Lower leg skin (tissue), 4 donors: Measurements from ENCODE around the gene ELAVL2. TPM values are rescaled to one million over a fixed set of nuclear protein-coding genes. Genes with fewer than 3 reads are reported as not detected.

Experiments
- DNase-seq, 2 donors: peaks; one replicate each; pipeline ENCODE4 v3.0.0-alpha.2; 2019; ENCODE audit warnings: low spot score in 2 of 2
- H3K4me3 ChIP-seq: fragments of 200-600 bp; sonication (generic); 2 replicates; pipeline ENCODE4 v1.5.1; 2017; ENCODE audit warnings: mild to moderate bottlenecking, low read depth; ENCODE audit not compliant: poor library complexity, severe bottlenecking
- CTCF ChIP-seq, 3 donors: fragments of 450-650 bp; IDR thresholded peaks; one replicate each; pipeline ENCODE4 v1.5.1; 2016; ENCODE audit warnings: antibody characterized with exemption in 3 of 3, mild to moderate bottlenecking in 3 of 3, moderate library complexity in 2 of 3
- POLR2A ChIP-seq, 2 donors: fragments of 450-650 bp; IDR thresholded peaks; one replicate each; pipeline ENCODE4 v1.6.1; 2016 to 2017; ENCODE audit warnings: antibody characterized with exemption in 2 of 2, mild to moderate bottlenecking in 1 of 2, moderate library complexity in 1 of 2
- WGBS, 2 donors: methylation state at CpG; one replicate each; pipeline ENCODE4 v1.1.5; 2018; 5-methylcytosine and 5-hydroxymethylcytosine counted together
- intact Hi-C: fragments of 100-400 bp; cut with DNase I; formaldehyde crosslinking; loops from one replicate; pipeline ENCODE4 v1.15.0; 2023; ENCODE audit warnings: low total_unique reads
- total RNA-seq, 4 donors: library from RNA; depleted of rRNA; stranded (reverse); fragments of >200 nt; gene quantifications; one replicate each; pipeline ENCODE4 v1.1.0, GENCODE V29; 2016

Gene ELAVL2
- total RNA-seq, 4 donors from 2014 or later: 0.11 to 1.3 (median 0.42) TPM

GRCh38 chr9:23746317-23746716 is 79.7 kb downstream of the ELAVL2 start:
- 53 to 64% methylated on average over 2 of the region's 2 CpGs for WGBS, 2 donors
- intact Hi-C loops: no loop called here
- no peak for DNase-seq
- no peak for TF ChIP-seq CTCF (IDR thresholded peaks at IDR 0.05)
- no peak for TF ChIP-seq POLR2A (IDR thresholded peaks at IDR 0.05)
- H3K4me3 ChIP-seq: no peak overlapping the region

GRCh38 chr9:23743036-23743435 is 83.0 kb downstream of the ELAVL2 start:
- no peak overlapping the region for H3K4me3 ChIP-seq
- intact Hi-C loops: no loop called here
- TF ChIP-seq POLR2A (IDR thresholded peaks at IDR 0.05) (no peak), CTCF (IDR thresholded peaks at IDR 0.05) (no peak)
- 82 to 89% methylated on average over 3 of the region's 3 CpGs for WGBS, 2 donors
- DNase-seq: no peak

- no peak for DNase-seq
- intact Hi-C loops: no loop called here
- H3K4me3 ChIP-seq: no peak overlapping the region
- TF ChIP-seq CTCF (IDR thresholded peaks at IDR 0.05) (no peak), POLR2A (IDR thresholded peaks at IDR 0.05) (no peak)
- WGBS, 2 donors: 20 to 29% methylated on average over 1 of the region's 1 CpG
Observed at GRCh38 chr9:23741351-23741750, 84.7 kb downstream of the ELAVL2 start.

GRCh38 chr9:23740531-23740930 is 85.5 kb downstream of the ELAVL2 start:
- 51 to 55% methylated on average over 2 of the region's 2 CpGs for WGBS, 2 donors
- TF ChIP-seq CTCF (IDR thresholded peaks at IDR 0.05) (no peak), POLR2A (IDR thresholded peaks at IDR 0.05) (no peak)
- intact Hi-C loops: no loop called here
- no peak for DNase-seq
- no peak overlapping the region for H3K4me3 ChIP-seq

- intact Hi-C loops: no loop called here
- no peak for TF ChIP-seq POLR2A (IDR thresholded peaks at IDR 0.05)
- TF ChIP-seq CTCF (IDR thresholded peaks at IDR 0.05): no peak
- 65% methylated on average over 3 of the region's 3 CpGs for WGBS, 2 donors
- H3K4me3 ChIP-seq: no peak overlapping the region
- no peak for DNase-seq
Observed at GRCh38 chr9:23739753-23740152, 86.3 kb downstream of the ELAVL2 start.

GRCh38 chr9:23736293-23736692 is 89.7 kb downstream of the ELAVL2 start:
- TF ChIP-seq POLR2A (IDR thresholded peaks at IDR 0.05): no peak
- TF ChIP-seq CTCF (IDR thresholded peaks at IDR 0.05): no peak
- no peak overlapping the region for H3K4me3 ChIP-seq
- no peak for DNase-seq
- 89 to 90% methylated on average over 5 of the region's 5 CpGs for WGBS, 2 donors
- intact Hi-C loops: no loop called here
